Retinal pigment epithelial cell (primary cell): Measurements from ENCODE around the gene PAM.
"Not testable (repeated sequence)": the region's sequence is repeated elsewhere in the genome, so short reads cannot be mapped to it uniquely, and the experiment has no call there.

Source experiments
- DNase-seq: peaks from one replicate; pipeline ENCODE4 v3.0.0-alpha.2; 2010; ENCODE audit warnings: low read depth
- H3K4me3 ChIP-seq: 2 replicates; pipeline ENCODE4 v1.5.1; 2011; ENCODE audit warnings: mild to moderate bottlenecking, low read length, control low read depth, moderate library complexity
- CTCF ChIP-seq: conservative IDR thresholded peaks from 2 replicates; pipeline ENCODE4 v1.5.1; 2011; ENCODE audit warnings: low read depth, low read length, control low read depth, inconsistent platforms

Gene PAM

GRCh38 chr5:102895976-102896375, 140.9 kb downstream of the PAM start:
- DNase-seq = no peak

GRCh38 chr5:102901424-102902134, 146.5 kb downstream of the PAM start:
- no peak for TF ChIP-seq CTCF
- DNase-seq = no peak
- H3K4me3 ChIP-seq = no peak overlapping the region

More at GRCh38 chr5:102895976-102896375, 140.9 kb downstream of the PAM start:
- TF ChIP-seq CTCF = no peak
- no peak overlapping the region for H3K4me3 ChIP-seq

- H3K4me3 ChIP-seq = no peak overlapping the region
- TF ChIP-seq CTCF = no peak
- DNase-seq = no peak
Observed at GRCh38 chr5:102902135-102902448, 147.0 kb downstream of the PAM start.

GRCh38 chr5:102902647-102903046, 147.5 kb downstream of the PAM start:
- no peak for TF ChIP-seq CTCF

GRCh38 chr5:102903074-102903871, 148.2 kb downstream of the PAM start:
- H3K4me3 ChIP-seq = no peak overlapping the region
- no peak for TF ChIP-seq CTCF
- DNase-seq = no peak

More at GRCh38 chr5:102902647-102903046, 147.5 kb downstream of the PAM start:
- H3K4me3 ChIP-seq = no peak overlapping the region
- DNase-seq = no peak

GRCh38 chr5:102905056-102905455, 150.0 kb downstream of the PAM start:
- DNase-seq = no peak
- H3K4me3 ChIP-seq = no peak overlapping the region
- no peak for TF ChIP-seq CTCF

- not testable (repeated sequence) for H3K4me3 ChIP-seq, DNase-seq
Observed at GRCh38 chr5:102907099-102907498, 152.0 kb downstream of the PAM start.
